Sigmoid colon (tissue), 4 donors: ENCODE results near the gene ATP11B.

ENCODE experiments used
- CTCF ChIP-seq, 4 experiments: fragments of 450-650 bp in 3 of 4; fragments of 200-600 bp in 1 of 4; IDR thresholded peaks; one replicate each; pipeline ENCODE4 v1.5.1; 2016 to 2019; ENCODE audit warnings: antibody characterized with exemption in 4 of 4, mild to moderate bottlenecking in 3 of 4, moderate library complexity in 2 of 4
- POLR2AphosphoS5 ChIP-seq, 4 donors: sonication (generic); formaldehyde crosslinking; IDR thresholded peaks; one replicate each; pipeline ENCODE4 v1.6.1; 2017; ENCODE audit warnings: antibody characterized with exemption in 4 of 4

- TF ChIP-seq CTCF (IDR thresholded peaks at IDR 0.05) (no peak), POLR2AphosphoS5 (IDR thresholded peaks at IDR 0.05) (no peak)
These were observed 148.4 kb downstream of the ATP11B start for GRCh38 chr3:182941719-182942118.
